Upper lobe of right lung (tissue), 1 donor: ENCODE results near the gene ICE1. TPM values are rescaled to one million over a fixed set of nuclear protein-coding genes. Genes with fewer than 3 reads are reported as not detected.
"Not testable (repeated sequence)": the region's sequence is repeated elsewhere in the genome, so short reads cannot be mapped to it uniquely, and the experiment has no call there.

Source experiments
- ATAC-seq: fragments of 200-7000 bp; cut with Tn5 transposase; one replicate; pipeline ENCODE4 v1.9.1; 2020; ENCODE audit warnings: mild to moderate bottlenecking, moderate library complexity
- DNase-seq: peaks from one replicate; pipeline ENCODE4 v3.0.0-alpha.2; 2020
- H3K27ac ChIP-seq: fragments of 200-600 bp; one replicate; pipeline ENCODE4 v1.8.0; 2022
- H3K27me3 ChIP-seq: fragments of 200-600 bp; one replicate; pipeline ENCODE4 v1.8.0; 2022; ENCODE audit warnings: mild to moderate bottlenecking
- H3K36me3 ChIP-seq: fragments of 200-600 bp; one replicate; pipeline ENCODE4 v1.8.0; 2022
- H3K4me1 ChIP-seq: fragments of 200-600 bp; one replicate; pipeline ENCODE4 v1.8.0; 2022
- H3K4me3 ChIP-seq: fragments of 200-600 bp; one replicate; pipeline ENCODE4 v1.8.0; 2022; ENCODE audit warnings: mild to moderate bottlenecking
- H3K9me3 ChIP-seq: fragments of 200-600 bp; one replicate; pipeline ENCODE4 v1.8.0; 2022
- intact Hi-C: fragments of 100-400 bp; cut with DNase I; formaldehyde crosslinking; loops from one replicate; pipeline ENCODE4 v1.11.0; 2022
- total RNA-seq: library from RNA; stranded (reverse); fragmentation: NEBNext Ultra II Directional; extraction: Animal tissue kit (Norgen Biotek cat#: 25700); gene quantifications from one replicate; pipeline ENCODE4 v1.2.1, GENCODE V29; 2021
- TF ChIP-seq, protein P1 (sequence below): fragments of 200-600 bp; IDR thresholded peaks from one replicate; pipeline ENCODE4 v1.8.0; 2022; ENCODE audit warnings: antibody characterized with exemption
- donor health status: DM: no; HTN: yes; CAD: no; lungs with severe emphysema.

ICE1 gene
- total RNA-seq, 1 donor from 2014 or later: 28.5 TPM

DNA sequence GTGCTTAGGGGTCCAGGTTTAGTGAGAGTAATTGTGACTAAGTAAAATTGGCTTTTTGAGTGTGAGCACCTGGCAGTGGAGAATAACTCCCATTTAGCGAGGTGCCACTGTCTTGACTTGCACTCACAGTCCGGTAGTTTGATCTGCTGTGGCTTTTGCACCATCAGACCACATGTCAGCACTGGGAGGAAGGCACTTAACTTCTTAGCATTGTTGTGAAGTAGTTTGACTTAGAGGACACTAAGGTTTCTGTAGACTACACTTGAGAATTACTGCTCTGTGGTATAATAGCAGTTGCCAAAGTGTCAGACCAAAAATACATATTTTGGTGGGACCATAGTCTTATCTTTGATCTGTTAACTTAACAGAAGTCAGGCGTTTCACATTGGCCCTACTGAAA lies 63.6 kb downstream of the ICE1 start:
- H3K27me3 ChIP-seq: no peaks in the 10 kb centered on the region
- no peak overlapping the region for H3K4me3 ChIP-seq
- ATAC-seq (no peak), DNase-seq (no peak)
- H3K9me3 ChIP-seq: no peaks in the 10 kb centered on the region
- TF ChIP-seq, protein P1, sequence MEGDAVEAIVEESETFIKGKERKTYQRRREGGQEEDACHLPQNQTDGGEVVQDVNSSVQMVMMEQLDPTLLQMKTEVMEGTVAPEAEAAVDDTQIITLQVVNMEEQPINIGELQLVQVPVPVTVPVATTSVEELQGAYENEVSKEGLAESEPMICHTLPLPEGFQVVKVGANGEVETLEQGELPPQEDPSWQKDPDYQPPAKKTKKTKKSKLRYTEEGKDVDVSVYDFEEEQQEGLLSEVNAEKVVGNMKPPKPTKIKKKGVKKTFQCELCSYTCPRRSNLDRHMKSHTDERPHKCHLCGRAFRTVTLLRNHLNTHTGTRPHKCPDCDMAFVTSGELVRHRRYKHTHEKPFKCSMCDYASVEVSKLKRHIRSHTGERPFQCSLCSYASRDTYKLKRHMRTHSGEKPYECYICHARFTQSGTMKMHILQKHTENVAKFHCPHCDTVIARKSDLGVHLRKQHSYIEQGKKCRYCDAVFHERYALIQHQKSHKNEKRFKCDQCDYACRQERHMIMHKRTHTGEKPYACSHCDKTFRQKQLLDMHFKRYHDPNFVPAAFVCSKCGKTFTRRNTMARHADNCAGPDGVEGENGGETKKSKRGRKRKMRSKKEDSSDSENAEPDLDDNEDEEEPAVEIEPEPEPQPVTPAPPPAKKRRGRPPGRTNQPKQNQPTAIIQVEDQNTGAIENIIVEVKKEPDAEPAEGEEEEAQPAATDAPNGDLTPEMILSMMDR: no peak
- H3K27ac ChIP-seq: no peak overlapping the region
- intact Hi-C loops: no loop called here
- peaks cover 47% of the 10 kb centered on the region for H3K36me3 ChIP-seq
- no peaks in the 10 kb centered on the region for H3K4me1 ChIP-seq

DNA sequence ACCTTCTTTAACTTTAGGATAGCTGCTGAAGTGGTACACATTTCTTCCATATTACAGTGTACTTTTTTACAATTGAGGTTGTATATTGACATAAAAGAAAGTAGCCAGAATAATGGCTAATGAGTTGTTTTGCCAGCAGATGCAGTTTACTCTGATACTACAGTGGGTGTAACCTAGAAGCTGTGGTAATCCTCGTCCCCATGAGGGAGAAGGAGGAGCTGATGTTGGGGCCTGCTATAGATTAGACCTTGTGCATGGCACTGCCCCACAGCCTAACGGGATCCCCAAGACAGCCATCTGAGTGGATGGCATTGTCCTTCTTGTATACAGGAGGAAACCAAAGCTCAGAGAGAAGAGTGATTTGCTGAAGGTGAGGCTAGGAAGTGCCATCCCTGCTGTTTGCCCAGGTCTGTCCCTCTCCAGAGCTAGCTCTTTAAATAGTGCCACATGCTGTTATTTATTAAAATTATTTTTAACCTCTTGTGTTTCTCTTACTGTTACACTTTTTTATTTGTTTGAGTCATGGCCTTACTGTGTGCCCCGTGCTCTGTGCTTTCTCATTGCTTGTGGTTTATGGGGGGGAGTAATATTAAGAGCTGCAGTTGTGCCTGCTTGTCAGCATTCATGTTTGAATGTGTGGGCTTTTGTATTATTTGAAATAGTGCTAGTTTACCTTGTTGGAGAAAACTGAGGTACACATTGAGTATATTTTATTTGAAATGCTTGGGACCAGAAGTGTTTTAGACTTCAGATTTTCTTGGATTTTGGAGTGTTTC lies 65.3 kb downstream of the ICE1 start:
- H3K36me3 ChIP-seq: peaks cover 47% of the 10 kb centered on the region
- TF ChIP-seq, protein P1: no peak
- DNase-seq (no peak), ATAC-seq (no peak)
- no peaks in the 10 kb centered on the region for H3K4me1 ChIP-seq
- no peak overlapping the region for H3K4me3 ChIP-seq
- no peaks in the 10 kb centered on the region for H3K9me3 ChIP-seq
- no peaks in the 10 kb centered on the region for H3K27me3 ChIP-seq
- H3K27ac ChIP-seq: no peak overlapping the region
- intact Hi-C loops: no loop called here

DNA sequence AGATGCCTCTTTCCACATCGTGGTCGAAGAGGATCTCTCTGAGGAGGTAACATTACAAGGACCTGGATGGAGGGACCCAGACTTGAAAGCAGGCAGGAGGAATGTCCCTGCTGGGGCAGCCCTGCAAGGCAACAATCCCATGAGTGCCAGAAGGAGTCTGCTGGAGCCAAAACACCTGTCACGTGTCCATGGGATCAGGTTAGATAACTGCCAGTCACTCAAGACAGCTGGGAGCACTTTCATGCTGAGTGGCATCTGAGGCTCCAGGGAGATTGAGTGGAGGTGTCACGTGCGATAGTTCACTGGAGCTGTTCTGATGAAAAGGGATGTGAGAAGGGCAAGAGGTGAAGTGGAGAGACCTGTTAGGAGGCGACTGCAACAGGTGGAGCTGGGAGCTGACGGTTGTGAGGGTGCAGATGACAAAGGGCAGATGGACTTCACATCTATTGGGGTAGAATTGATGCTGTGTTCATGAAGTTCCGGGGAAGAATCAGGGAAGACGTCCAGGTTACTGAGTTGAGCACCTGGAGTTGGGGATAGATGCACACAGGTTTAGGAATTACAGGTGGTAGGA lies 68.4 kb downstream of the ICE1 start:
- ATAC-seq (no peak), DNase-seq (no peak)
- Histone ChIP-seq H3K4me3 (no peak overlapping the region), H3K9me3 (no peaks in the 10 kb centered on the region), H3K4me1 (peaks cover 11% of the 10 kb centered on the region), H3K27ac (no peak overlapping the region), H3K27me3 (no peaks in the 10 kb centered on the region), H3K36me3 (peaks cover 47% of the 10 kb centered on the region)
- intact Hi-C loops: no loop called here
- TF ChIP-seq, protein P1: no peak

DNA sequence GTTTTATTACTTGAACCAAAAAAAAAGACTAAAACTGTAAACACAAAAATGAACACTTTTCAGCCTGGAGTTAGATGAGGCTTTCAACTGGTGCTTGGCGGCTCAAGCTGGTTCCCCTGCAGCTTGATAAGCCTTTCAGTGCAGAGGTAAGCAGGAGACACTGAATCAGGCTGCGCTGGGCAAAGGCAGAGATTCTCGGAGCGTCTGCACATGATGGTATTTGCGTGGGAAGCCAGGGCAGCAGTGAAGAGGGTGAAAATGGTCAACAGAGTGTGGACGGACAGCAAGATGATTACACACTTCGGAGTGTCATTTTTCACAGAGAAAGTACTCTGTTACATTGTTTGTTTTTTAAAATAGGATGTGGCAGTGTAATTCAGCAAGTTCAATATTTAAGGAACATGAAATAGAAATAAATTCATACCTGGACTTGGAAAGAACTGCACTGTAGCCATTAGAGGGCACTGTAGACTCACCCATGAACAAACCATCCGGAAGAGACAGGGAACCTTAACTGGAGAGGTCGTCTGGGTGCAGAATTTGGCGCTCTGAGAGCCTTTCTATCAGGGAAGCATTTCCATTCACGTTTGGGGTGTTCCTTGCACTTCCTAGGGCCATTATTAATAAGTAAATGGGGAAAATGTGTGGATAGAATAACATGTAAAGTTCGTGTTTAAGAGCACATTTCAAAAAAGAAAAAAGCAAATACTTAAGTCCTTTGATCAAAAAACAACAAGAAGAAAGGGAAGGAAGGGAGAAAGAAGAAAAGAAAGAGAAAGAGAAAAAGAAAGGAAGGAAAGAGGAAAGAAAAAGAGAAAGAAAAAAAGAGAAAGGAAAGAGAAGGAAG lies 69.8 kb downstream of the ICE1 start:
- DNase-seq (no peak), ATAC-seq (peak; percentile 48)
- H3K27ac ChIP-seq: no peak overlapping the region
- no peaks in the 10 kb centered on the region for H3K27me3 ChIP-seq
- H3K9me3 ChIP-seq: no peaks in the 10 kb centered on the region
- H3K4me1 ChIP-seq: peaks cover 11% of the 10 kb centered on the region
- intact Hi-C loops: no loop called here
- TF ChIP-seq, protein P1: peak; percentile 67
- peaks cover 36% of the 10 kb centered on the region for H3K36me3 ChIP-seq
- H3K4me3 ChIP-seq: no peak overlapping the region

DNA sequence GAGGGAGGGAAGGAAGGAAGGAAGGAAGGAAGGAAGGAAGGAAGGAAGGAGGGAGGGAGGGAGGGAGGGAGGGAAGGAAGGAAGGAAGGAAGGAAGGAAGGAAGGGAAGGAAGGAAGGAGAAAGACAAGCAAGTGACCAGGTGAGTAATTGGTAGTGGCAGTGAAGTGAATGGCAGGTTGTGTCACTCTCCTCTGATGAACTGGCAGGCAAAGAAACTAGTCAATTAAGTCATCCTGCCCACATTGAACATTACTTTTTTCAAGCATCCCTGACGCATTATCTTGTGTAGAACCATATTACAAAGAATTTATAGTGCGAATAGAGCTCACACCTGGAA lies 70.4 kb downstream of the ICE1 start:
- H3K27me3 ChIP-seq, DNase-seq, H3K9me3 ChIP-seq, H3K27ac ChIP-seq, H3K4me3 ChIP-seq, ATAC-seq, intact Hi-C loops: not testable (repeated sequence)
- peaks cover 11% of the 10 kb centered on the region for H3K4me1 ChIP-seq
- H3K36me3 ChIP-seq: peaks cover 31% of the 10 kb centered on the region
